Dermis blood vessel endothelial cell (primary cell): ENCODE measurements around the gene ATG5. TPM values are rescaled to one million over a fixed set of nuclear protein-coding genes. Genes with fewer than 3 reads are reported as not detected.
"Not testable (repeated sequence)": the region's sequence is repeated elsewhere in the genome, so short reads cannot be mapped to it uniquely, and the experiment has no call there.

Experiments used
- DNase-seq: peaks from one replicate; pipeline ENCODE4 v3.0.0; 2010
- total RNA-seq: library from RNA; depleted of rRNA; stranded (reverse); fragments of >200 nt; gene quantifications from 2 replicates; pipeline ENCODE4 v1.2.3, GENCODE V29; 2014

ATG5 gene
- total RNA-seq, 1 donor from 2014 or later: 72.3 TPM

GRCh38 chr6:106256201-106256968, 69.2 kb downstream of the ATG5 start:
- no peak for DNase-seq

GRCh38 chr6:106255306-106255705, 70.3 kb downstream of the ATG5 start:
- DNase-seq: no peak

DNA sequence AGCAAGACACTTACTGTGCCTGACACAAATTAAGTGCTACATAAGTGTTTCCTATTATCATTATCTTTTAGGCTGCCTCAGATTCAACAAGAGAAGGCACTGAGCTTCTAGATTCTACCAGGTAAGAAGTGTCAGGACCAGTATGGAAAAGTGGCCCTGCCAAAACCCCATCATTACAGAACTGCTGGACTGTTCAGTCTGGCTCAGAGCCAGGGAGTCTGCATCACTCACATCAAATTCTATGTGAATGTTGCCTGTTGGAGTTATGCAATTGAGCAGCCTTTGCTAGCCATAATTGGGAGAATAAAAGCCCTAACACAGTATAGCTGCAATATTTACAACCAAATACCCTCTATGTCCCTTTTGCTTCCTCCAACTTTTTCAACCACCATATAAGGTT, 70.9 kb downstream of the ATG5 start:
- no peak for DNase-seq

GRCh38 chr6:106253731-106254130, 71.8 kb downstream of the ATG5 start:
- DNase-seq: no peak

GRCh38 chr6:106253172-106253571, 72.4 kb downstream of the ATG5 start:
- peak; percentile 25 for DNase-seq

DNA sequence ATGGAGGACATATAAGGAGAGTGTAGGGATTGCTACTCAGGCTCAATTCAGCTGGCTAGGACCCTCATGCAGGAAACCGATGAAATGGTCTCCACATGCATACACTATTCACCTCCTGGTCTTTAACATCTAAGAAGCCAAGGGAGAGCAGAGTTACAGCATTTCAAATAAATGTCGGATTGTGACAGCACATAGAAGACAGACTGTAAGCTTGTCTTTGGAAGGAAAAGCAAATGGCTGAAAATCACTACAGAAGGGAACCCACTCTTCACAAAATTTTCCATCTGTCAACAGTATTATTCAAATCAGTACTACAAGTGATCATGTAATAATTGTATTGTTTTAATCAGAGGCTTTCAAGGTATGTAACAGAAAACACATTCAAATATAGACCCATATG, 72.9 kb downstream of the ATG5 start:
- DNase-seq: no peak

GRCh38 chr6:106251531-106252255, 73.9 kb downstream of the ATG5 start:
- DNase-seq: not testable (repeated sequence)

DNA sequence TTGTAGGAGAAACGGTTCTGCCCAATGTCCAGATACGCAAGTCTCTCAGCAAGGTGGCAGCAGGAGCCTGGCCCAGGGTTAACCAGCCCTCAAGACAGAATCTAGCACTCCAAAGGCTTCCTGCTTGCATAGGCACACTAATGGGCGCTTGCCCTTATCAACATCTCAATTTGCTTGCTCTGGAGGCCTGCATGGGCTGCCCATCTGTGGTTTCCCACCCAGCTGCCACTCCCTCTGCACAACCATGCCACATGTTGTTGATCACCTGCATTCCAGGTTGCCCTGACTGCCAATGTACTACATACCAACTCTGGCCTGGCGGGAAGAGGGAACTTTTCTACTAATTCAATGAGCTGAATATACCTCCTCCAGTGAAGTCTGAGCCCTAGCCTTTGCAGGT, 74.6 kb downstream of the ATG5 start:
- no peak for DNase-seq

DNA sequence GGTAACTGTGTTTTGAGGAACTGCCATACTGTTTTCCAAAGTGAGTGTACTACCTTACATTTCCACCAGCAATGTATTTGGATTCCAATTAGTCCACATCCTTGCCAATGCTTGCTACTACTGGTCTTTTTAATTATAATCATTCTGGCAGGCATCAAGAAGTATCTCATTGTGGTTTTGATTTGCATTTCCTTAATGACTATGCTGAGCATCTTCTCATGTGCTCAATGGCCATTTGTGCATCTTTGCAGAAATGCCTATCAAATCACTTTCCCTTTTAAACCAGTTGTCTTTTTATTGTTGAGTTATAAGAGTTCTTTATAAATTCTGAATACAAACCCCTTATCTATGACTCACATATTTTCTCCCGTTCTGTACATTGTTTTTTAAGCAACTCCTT, 75.9 kb downstream of the ATG5 start:
- DNase-seq: no peak

DNA sequence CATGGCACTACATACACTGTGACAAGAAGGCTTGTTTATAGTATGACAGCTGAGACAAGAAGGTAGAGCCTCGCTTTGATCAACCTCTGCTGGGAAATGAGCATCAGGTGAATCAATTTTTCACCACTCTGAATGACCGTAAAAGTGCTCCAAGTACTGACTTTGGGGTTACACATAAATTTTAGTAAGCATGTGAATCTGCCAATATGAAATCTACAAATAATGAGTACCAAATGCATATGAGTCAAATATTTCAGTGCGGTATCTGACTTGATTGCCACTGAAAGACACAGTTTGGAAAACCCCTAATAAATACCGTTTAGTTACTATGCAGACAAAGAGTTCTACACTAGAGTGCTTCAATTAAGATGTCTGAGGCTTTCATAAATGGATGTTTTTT, 77.8 kb downstream of the ATG5 start:
- no peak for DNase-seq

- DNase-seq: no peak
Measured at GRCh38 chr6:106247293-106247692, 78.3 kb downstream of the ATG5 start.

DNA sequence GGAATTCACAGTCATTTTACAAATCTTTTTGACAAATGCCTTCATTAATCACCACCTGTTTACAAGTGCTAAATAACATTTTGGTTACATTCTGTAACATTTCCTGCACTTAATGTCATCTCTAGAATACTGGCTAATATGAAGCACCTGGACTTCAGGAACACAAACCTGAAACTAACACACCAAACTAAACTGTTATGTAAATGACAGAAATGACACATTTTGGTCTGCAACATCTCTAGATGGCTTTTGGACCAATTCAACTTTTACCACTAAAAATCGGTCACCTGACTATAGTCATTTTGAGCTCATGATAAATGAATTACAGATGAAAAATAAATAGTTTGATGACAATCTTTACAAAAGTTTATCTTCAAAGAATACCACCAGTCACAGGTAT, 80.6 kb downstream of the ATG5 start:
- DNase-seq: no peak

- no peak for DNase-seq
Measured at GRCh38 chr6:106244521-106244920, 81.0 kb downstream of the ATG5 start.

DNA sequence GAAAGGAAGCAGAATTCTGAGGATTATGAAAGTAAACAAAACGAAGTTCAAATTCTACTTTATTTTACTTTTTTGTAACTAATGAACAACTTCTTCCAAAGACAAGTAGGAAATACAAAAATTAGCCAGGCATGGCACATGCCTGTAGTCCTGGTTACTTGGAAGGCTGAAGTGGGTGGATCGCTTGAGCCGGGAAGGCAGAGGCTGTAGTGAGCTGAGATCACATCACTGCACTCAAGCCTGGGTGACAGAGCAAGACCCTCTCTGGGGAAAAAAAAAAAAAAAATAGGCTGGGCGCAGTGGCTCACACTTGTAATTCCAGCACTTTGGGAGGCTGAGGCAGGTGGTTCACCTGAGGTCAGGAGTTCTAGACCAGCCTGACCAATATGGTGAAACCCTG, 82.3 kb downstream of the ATG5 start:
- no peak for DNase-seq

DNA sequence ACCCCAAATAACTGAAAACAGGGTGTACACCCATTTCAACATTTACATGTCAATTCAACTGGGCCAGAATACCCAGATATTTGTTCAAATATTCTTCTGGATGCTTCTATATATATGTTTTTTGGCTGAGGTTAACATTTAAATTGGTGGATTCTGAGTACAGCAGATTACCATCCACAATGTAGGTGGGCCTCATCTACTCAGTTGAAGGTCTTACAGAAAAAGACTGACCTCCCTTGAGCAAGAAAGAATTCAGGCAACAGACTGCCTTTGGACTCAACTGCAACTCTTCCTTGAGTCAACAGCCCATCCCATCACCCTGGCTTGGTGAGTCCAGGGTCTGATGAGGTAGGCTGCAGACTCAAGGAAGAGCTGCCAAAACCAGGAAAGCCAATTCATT, 84.1 kb downstream of the ATG5 start:
- no peak for DNase-seq

- no peak for DNase-seq
Measured at GRCh38 chr6:106237286-106237685, 88.3 kb downstream of the ATG5 start.

DNA sequence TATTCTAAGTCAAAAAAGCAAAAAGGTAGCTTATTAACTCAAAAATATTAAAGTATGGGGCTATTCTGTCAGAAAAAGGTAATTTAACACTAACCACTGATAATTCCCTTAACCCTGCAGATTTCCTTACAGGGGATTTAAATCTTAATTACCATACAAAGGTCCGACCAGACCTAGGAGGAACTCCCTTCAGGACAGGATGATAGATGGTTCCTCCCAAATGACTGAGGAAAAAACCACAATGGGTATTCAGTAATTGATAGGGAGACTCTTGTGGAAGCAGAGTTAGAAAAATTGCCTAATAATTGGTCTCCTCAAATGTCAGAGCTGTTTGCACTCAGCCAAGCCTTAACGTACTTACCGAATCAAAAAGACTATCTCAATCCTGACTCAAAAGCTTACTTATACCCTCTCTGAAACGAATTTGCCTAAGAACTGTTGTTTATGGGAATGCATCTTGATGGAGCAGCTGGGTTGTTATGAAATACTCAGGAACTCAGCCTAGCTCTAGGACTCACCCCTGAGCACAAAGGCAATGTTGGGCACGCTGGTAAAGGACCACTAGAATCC, 95.6 kb downstream of the ATG5 start:
- DNase-seq: not testable (repeated sequence)

DNA sequence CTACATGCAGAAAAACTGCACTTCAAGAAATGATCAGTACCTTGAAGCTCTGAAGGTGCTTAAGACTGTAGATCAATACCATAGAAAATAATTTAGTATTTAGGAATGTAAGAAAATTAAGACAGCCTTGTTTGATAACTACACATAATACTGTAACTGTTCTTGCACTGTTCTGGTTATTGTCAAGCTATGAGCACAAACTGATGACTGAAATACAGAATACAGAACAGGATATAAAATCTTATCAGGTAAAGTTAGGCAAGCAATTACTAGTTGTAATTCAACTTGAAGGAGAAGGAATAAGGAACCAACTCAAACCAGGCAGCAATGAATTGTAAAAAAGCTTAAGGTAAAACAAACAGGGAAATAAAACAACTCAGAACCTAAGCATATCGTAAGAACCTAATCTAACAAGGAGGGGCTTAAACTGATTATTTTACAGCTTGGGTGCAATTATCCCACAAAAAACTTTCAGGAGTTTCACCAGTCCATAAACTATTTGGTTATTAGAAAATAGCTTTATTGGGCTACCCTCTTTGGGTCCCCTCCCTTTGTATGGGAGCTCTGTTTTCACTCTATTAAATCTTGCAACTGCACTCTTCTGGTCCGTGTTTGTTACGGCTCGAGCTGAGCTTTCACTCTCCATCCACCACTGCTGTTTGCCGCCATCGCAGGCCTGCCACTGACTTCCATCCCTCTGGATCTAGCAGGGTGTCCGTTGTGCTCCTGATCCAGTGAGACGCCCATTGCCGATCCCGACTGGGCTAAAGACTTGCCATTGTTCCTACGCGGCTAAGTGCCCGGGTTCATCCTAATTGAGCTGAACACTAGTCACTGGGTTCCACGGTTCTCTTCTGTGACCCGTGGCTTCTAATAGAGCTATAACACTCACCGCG, 97.7 kb downstream of the ATG5 start:
- no peak for DNase-seq

DNA sequence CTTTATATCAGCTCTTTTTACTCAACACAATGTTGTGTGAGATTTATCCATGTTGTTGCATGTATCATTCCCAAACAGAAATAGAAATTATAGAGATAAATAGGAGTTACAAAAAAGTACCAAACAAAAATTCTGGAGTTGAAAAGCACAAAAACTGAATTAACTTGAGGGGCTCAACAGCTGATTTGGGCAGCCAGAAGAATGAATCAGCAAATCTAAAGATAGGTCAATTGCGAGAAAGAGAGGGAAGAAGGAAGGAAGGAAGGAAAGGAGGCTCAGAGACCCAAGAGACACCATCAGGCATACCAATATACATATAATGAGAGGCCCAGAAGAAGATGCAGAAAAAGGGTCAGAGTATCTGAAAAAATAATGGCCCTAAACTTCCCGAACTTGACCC, 98.9 kb downstream of the ATG5 start:
- DNase-seq: no peak

DNA sequence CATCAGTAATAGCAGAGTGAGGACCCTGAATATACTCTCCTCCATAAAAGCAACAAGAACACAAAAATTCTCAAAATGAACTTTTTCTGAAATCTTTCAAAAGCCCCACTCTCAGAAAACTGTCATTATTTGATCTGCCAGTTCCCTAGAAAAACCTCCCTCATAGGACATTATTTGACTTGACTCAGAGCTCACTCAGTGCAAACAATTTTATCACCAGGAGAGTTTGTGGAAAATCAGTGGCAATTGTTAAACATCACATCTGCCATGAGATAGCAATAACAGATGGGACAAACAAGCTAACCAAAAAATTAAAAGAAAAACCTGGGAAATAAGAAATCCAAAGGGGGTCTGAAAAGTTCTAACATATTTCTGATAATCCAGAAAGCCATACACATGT, 100.0 kb downstream of the ATG5 start:
- no peak for DNase-seq

DNA sequence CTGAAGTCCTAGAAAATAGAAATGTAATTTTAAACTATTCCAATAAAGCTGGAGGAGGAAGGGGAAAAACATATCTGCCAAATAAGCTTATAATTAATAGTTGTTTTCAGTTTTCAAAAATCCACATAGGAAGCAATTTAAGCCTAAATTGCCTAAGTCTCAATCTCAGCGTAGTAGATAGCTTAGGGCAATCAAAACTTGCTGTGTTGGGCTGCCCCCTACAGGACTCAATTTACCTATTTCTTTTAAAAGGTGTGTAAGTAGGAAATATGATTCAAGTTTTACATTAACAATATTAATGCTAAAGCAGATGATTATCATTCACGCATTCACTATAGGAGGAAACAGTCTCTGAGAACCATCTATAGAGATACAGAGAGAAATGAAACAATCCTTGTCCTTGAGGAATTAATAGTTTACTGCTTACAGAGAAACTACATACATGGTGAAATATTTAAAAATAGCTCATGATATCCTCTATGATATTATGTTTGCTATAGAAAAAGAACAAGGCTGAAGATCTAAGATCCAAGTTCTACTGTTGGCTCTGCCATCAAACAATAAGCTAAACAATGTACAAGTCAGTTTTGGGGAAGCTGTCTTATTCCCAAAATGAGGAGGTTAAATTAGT, 102.1 kb downstream of the ATG5 start:
- peak; percentile 86 for DNase-seq

DNA sequence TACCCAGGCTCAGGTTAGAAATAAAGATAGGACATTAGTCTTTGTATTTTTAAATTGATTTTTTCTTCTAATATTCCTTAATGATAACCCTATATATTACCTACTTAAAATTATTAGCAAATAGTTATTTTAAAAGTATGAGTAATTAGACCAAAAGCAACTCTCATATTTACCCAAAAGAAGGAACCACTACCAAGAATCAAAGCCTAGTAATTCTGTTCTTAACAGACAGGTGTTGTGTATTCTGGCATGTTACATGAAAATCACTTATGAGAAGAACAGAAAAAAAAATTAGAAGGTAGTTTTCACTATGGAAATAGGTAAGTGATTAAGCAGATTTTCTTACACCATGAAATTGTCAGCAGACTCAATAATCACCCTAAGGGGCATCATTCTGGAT, 105.1 kb downstream of the ATG5 start:
- DNase-seq: no peak

DNA sequence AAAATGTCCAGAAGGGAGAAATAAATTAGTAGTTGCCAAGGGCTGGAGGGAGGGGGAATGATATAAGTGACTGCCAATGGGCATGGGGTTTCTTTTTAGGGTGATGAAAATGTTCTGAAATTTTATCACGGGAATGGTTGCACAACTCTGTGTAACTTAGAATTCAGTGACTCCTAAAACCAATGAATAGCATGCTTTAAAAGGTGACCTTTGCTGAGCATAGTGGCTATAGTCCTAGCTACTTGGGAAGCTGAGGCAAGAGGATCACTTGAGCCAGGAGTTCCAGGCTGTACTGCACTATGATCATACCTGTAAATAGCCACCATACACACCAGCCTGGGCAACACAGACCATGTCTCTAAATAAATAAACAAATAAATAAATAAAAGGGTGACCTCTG, 109.0 kb downstream of the ATG5 start:
- DNase-seq: no peak
